ENCODE measurements around the gene IRX5. TPM values are rescaled to one million over a fixed set of nuclear protein-coding genes. Genes with fewer than 3 reads are reported as not detected.

IRX5 gene
- total RNA-seq, 2 experiments from 2014 or later, result not detected

DNA sequence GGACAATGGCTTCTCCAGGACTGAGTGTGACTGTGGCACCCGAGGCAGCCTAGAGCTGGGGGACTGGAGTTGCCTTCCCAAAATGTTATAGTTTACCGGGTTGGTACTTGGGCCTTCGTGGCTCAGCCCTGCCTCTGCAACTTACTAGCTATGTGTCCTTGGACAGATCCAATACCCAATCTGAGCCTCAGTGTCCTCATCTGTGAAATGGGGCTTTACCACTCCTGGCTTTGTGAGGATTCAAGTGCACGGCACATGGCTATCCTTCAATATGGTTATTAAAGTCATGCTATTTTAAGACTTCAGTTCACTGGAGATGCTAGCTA is 9.6 kb downstream of the IRX5 start:
- Mint-ChIP-seq H3K27ac (no peak overlapping the region), H3K4me3 (no peak overlapping the region), H3K4me1 (ENCODE audit: low read depth) (peaks cover 19% of the 10 kb centered on the region), H3K9me3 (no peaks in the 10 kb centered on the region), H3K27me3 (peaks cover 93% of the 10 kb centered on the region), H3K36me3 (ENCODE audit: low read depth) (no peaks in the 10 kb centered on the region)
- ChIA-PET POLR2A (no interaction called here), CTCF (no interaction called here)
- H3K27me3 ChIP-seq (ENCODE audit: control insufficient read depth in 1 of 2, insufficient read depth in 2 of 2, low read length in 2 of 2), result peaks cover 63 to 66% of the 10 kb centered on the region in 2 experiments
- no peaks in the 10 kb centered on the region for H3K36me3 ChIP-seq (ENCODE audit: insufficient read depth, low read length)
- no peak for DNase-seq
- no peak for ATAC-seq (ENCODE audit: poor library complexity)
- H3K9me3 ChIP-seq (ENCODE audit: control insufficient read depth in 1 of 2, insufficient read depth in 1 of 2, low read length in 2 of 2), result peaks cover 0 to 45% of the 10 kb centered on the region in 2 experiments
- no peak overlapping the region for H3K4me3 ChIP-seq (ENCODE audit: low read length)
- intact Hi-C loops (cut with DNase I, micrococcal nuclease), result no loop called here
- no peak overlapping the region for H3K27ac ChIP-seq (ENCODE audit: low read depth in 1 of 2, low read length in 2 of 2)
- TF ChIP-seq, protein P1, sequence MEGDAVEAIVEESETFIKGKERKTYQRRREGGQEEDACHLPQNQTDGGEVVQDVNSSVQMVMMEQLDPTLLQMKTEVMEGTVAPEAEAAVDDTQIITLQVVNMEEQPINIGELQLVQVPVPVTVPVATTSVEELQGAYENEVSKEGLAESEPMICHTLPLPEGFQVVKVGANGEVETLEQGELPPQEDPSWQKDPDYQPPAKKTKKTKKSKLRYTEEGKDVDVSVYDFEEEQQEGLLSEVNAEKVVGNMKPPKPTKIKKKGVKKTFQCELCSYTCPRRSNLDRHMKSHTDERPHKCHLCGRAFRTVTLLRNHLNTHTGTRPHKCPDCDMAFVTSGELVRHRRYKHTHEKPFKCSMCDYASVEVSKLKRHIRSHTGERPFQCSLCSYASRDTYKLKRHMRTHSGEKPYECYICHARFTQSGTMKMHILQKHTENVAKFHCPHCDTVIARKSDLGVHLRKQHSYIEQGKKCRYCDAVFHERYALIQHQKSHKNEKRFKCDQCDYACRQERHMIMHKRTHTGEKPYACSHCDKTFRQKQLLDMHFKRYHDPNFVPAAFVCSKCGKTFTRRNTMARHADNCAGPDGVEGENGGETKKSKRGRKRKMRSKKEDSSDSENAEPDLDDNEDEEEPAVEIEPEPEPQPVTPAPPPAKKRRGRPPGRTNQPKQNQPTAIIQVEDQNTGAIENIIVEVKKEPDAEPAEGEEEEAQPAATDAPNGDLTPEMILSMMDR (IDR thresholded peaks at IDR 0.05), result no peak
- peaks cover 25% of the 10 kb centered on the region for H3K4me1 ChIP-seq (ENCODE audit: insufficient read depth, low read length)

DNA sequence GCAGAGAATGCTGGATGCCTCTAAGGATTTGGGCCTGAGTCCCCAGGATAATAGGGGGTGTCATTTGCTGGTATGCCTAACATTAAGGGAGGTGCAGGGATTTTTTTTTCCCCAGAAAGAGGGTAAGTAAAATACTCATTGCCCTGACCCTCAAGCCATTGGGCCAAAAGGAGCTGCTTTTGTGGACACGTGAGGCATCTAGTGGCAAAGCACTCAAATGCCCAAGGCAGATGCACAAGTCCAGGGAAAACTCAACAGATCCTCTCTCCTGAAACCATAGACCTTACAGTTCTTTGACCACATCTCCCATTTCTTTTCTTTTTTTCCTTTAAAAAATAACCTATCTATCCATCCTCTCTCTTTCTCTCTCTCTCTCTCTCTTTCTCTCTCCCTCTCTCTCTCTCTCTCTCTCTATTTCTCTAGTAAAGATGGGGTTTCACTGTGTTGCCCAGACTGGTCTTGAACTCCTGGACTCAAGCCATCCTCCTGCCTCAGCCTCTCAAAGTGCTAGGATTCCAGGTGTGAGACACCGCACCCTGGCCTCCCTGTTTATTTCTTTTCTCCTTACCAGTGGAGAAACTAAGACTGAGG is 11.8 kb downstream of the IRX5 start:
- no peak overlapping the region for H3K4me3 ChIP-seq (ENCODE audit: low read length)
- no peak overlapping the region for H3K27ac ChIP-seq (ENCODE audit: low read depth in 1 of 2, low read length in 2 of 2)
- TF ChIP-seq, protein P1 (IDR thresholded peaks at IDR 0.05), result no peak
- DNase-seq, result no peak
- ChIA-PET CTCF (no interaction called here), POLR2A (no interaction called here)
- Mint-ChIP-seq H3K4me1 (ENCODE audit: low read depth) (peaks cover 9% of the 10 kb centered on the region), H3K27me3 (peaks cover 87% of the 10 kb centered on the region), H3K9me3 (no peaks in the 10 kb centered on the region), H3K36me3 (ENCODE audit: low read depth) (no peaks in the 10 kb centered on the region), H3K27ac (no peak overlapping the region), H3K4me3 (no peak overlapping the region)
- peaks cover 0 to 28% of the 10 kb centered on the region in 2 experiments for H3K9me3 ChIP-seq (ENCODE audit: control insufficient read depth in 1 of 2, insufficient read depth in 1 of 2, low read length in 2 of 2)
- H3K36me3 ChIP-seq (ENCODE audit: insufficient read depth, low read length), result no peaks in the 10 kb centered on the region
- peaks cover 41 to 46% of the 10 kb centered on the region in 2 experiments for H3K27me3 ChIP-seq (ENCODE audit: control insufficient read depth in 1 of 2, insufficient read depth in 2 of 2, low read length in 2 of 2)
- intact Hi-C loops (cut with DNase I, micrococcal nuclease), result no loop called here
- no peak for ATAC-seq (ENCODE audit: poor library complexity)
- peaks cover 12% of the 10 kb centered on the region for H3K4me1 ChIP-seq (ENCODE audit: insufficient read depth, low read length)

DNA sequence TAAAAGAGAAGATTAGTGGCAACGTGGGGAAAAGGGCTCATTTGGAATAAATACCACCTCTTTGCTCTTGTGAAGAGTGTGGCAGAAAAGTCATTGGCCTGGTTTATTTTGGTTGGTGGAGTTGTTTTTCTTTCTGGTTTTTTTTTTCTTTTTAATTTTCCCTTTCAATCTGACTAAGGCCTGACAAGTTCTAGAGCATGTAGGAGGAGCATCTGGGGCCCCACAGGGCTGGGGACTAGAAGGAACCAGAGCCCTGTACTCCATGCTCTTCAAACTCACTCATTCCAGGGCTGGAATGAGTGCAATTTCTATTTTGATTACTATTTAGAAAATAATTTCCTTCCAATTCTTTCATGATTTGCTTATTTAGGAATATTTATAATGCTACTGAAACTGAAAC is 13.3 kb downstream of the IRX5 start:
- Mint-ChIP-seq H3K36me3 (ENCODE audit: low read depth) (no peaks in the 10 kb centered on the region), H3K27me3 (peaks cover 80% of the 10 kb centered on the region), H3K27ac (no peak overlapping the region), H3K9me3 (no peaks in the 10 kb centered on the region), H3K4me1 (ENCODE audit: low read depth) (no peaks in the 10 kb centered on the region), H3K4me3 (no peak overlapping the region)
- ATAC-seq (ENCODE audit: poor library complexity) (no peak), DNase-seq (no peak)
- no peaks in the 10 kb centered on the region for H3K4me1 ChIP-seq (ENCODE audit: insufficient read depth, low read length)
- peaks cover 0 to 12% of the 10 kb centered on the region in 2 experiments for H3K9me3 ChIP-seq (ENCODE audit: control insufficient read depth in 1 of 2, insufficient read depth in 1 of 2, low read length in 2 of 2)
- H3K27ac ChIP-seq (ENCODE audit: low read depth in 1 of 2, low read length in 2 of 2), result no peak overlapping the region
- intact Hi-C loops (cut with DNase I, micrococcal nuclease), result no loop called here
- ChIA-PET CTCF (no interaction called here), POLR2A (no interaction called here)
- H3K36me3 ChIP-seq (ENCODE audit: insufficient read depth, low read length), result no peaks in the 10 kb centered on the region
- TF ChIP-seq, protein P1 (IDR thresholded peaks at IDR 0.05), result no peak
- peaks cover 26 to 36% of the 10 kb centered on the region in 2 experiments for H3K27me3 ChIP-seq (ENCODE audit: control insufficient read depth in 1 of 2, insufficient read depth in 2 of 2, low read length in 2 of 2)
- no peak overlapping the region for H3K4me3 ChIP-seq (ENCODE audit: low read length)

All from CD4-positive, alpha-beta T cell (primary cell).